NCI-H1092 treated with DMSO at 0.1 percent for 48 hours (cell line): ENCODE results near the gene PEX16.
A peak's percentile ranks its signal among the peaks of the same experiment; 100 is the strongest.

Experiments
- DNase-seq: peaks from one replicate; lab custom pipeline; 2025; lab: John Stamatoyannopoulos, UW

The PEX16 gene

GRCh38 chr11:45876401-45876800, 41.3 kb downstream of the PEX16 start:
- no peak for DNase-seq

GRCh38 chr11:45872651-45873356, 44.9 kb downstream of the PEX16 start:
- peak; percentile 58 for DNase-seq

- no peak for DNase-seq
Measured at GRCh38 chr11:45871638-45872037, 46.0 kb downstream of the PEX16 start.

- DNase-seq: no peak
Measured at GRCh38 chr11:45870706-45871105, 47.0 kb downstream of the PEX16 start.

- DNase-seq: no peak
Measured at GRCh38 chr11:45869551-45869950, 48.1 kb downstream of the PEX16 start.

- no peak for DNase-seq
Measured at GRCh38 chr11:45864041-45864440, 53.6 kb downstream of the PEX16 start.

GRCh38 chr11:45860764-45861510, 56.7 kb downstream of the PEX16 start:
- DNase-seq: no peak

GRCh38 chr11:45860348-45860747, 57.3 kb downstream of the PEX16 start:
- DNase-seq: no peak
